Smooth muscle cell (in vitro differentiated cells): ENCODE results near the gene LPGAT1. TPM values are rescaled to one million over a fixed set of nuclear protein-coding genes. Genes with fewer than 3 reads are reported as not detected.

Experiments
- DNase-seq: peaks from one replicate; lab custom pipeline; 2025; ENCODE audit not compliant: unreplicated experiment; lab: John Stamatoyannopoulos, UW
- H2AFZ ChIP-seq: fragments of 200-600 bp; sonication (generic); 2 replicates; pipeline ENCODE4 v1.6.0; 2016; ENCODE audit warnings: antibody characterized with exemption, low read depth, mild to moderate bottlenecking
- H3F3A ChIP-seq: fragments of 200-600 bp; sonication (generic); 2 replicates; pipeline ENCODE4 v1.6.0; 2017; ENCODE audit warnings: antibody characterized with exemption, low read depth
- H3K27ac ChIP-seq: fragments of 200-600 bp; sonication (generic); 2 replicates; pipeline ENCODE4 v1.5.1; 2016; ENCODE audit warnings: low read depth, mild to moderate bottlenecking
- H3K27me3 ChIP-seq: fragments of 200-600 bp; sonication (generic); 2 replicates; pipeline ENCODE4 v1.6.1; 2016; ENCODE audit warnings: low read depth, mild to moderate bottlenecking
- H3K36me3 ChIP-seq: fragments of 200-600 bp; sonication (generic); 2 replicates; pipeline ENCODE4 v1.5.1; 2016; ENCODE audit warnings: low read depth
- H3K4me1 ChIP-seq: fragments of 200-600 bp; sonication (generic); 2 replicates; pipeline ENCODE4 v1.5.1; 2016; ENCODE audit warnings: low read depth
- H3K4me2 ChIP-seq: fragments of 200-600 bp; sonication (generic); 2 replicates; pipeline ENCODE4 v1.6.0; 2016; ENCODE audit warnings: mild to moderate bottlenecking
- H3K4me3 ChIP-seq: fragments of 200-600 bp; sonication (generic); 2 replicates; pipeline ENCODE4 v1.5.1; 2016; ENCODE audit warnings: mild to moderate bottlenecking
- H3K79me2 ChIP-seq: fragments of 200-600 bp; sonication (generic); 2 replicates; pipeline ENCODE4 v1.6.0; 2016; ENCODE audit warnings: low read depth, mild to moderate bottlenecking
- H3K9ac ChIP-seq: fragments of 200-600 bp; sonication (generic); 2 replicates; pipeline ENCODE4 v1.6.0; 2016; ENCODE audit warnings: low read depth
- H3K9me3 ChIP-seq: fragments of 200-600 bp; sonication (generic); replicated peaks from 2 replicates; pipeline ENCODE4 v1.5.1; 2016; ENCODE audit warnings: low read depth
- H4K20me1 ChIP-seq: fragments of 200-600 bp; sonication (generic); 2 replicates; pipeline ENCODE4 v1.6.0; 2016; ENCODE audit warnings: low read depth
- CTCF ChIP-seq: fragments of 200-600 bp; sonication (generic); IDR thresholded peaks from 2 replicates; pipeline ENCODE4 v1.5.1; 2017; ENCODE audit warnings: borderline replicate concordance, mild to moderate bottlenecking, antibody characterized with exemption; ENCODE audit not compliant: insufficient read depth, poor library complexity, severe bottlenecking
- WGBS: methylation state at CpG from one replicate; pipeline ENCODE4 v1.1.7; 2016; ENCODE audit warnings: low lambda C conversion rate; 5-methylcytosine and 5-hydroxymethylcytosine counted together
- polyA plus RNA-seq: library from polyadenylated mRNA; unstranded; fragments of >200 nt; fragmentation: Nextera tagmentation; extraction: Ambion mirVana; gene quantifications from 2 replicates; pipeline ENCODE4 v1.2.1, GENCODE V29; 2016
- total RNA-seq: library from RNA; depleted of rRNA; stranded (reverse); fragments of >200 nt; gene quantifications from 2 replicates; pipeline ENCODE4 v1.2.3, GENCODE V29; 2014

The LPGAT1 gene
- total and polyA plus RNA-seq, 2 experiments from 2014 or later, result 12.0 to 39.7 TPM

GRCh38 chr1:211865180-211865579 is 34.6 kb upstream of the LPGAT1 start:
- no peaks in the 10 kb centered on the region for H3K79me2 ChIP-seq
- 93% methylated on average over 2 of the region's 2 CpGs for WGBS
- H3K27me3 ChIP-seq, result no peaks in the 10 kb centered on the region
- H3K27ac ChIP-seq, result no peak overlapping the region
- H2AFZ ChIP-seq, result no peak overlapping the region
- no peak for TF ChIP-seq CTCF
- H3K9ac ChIP-seq, result no peak overlapping the region
- no peak overlapping the region for H3K4me2 ChIP-seq
- no peaks in the 10 kb centered on the region for H3K36me3 ChIP-seq
- H4K20me1 ChIP-seq, result no peaks in the 10 kb centered on the region
- DNase-seq, result no peak
- H3K4me1 ChIP-seq, result no peaks in the 10 kb centered on the region
- H3K4me3 ChIP-seq, result no peak overlapping the region
- H3F3A ChIP-seq, result no peaks in the 10 kb centered on the region
- H3K9me3 ChIP-seq, result no peaks in the 10 kb centered on the region

- Histone ChIP-seq H3K36me3 (no peaks in the 10 kb centered on the region), H3K4me3 (no peak overlapping the region), H2AFZ (no peak overlapping the region), H3K27me3 (no peaks in the 10 kb centered on the region), H3F3A (no peaks in the 10 kb centered on the region), H3K4me1 (no peaks in the 10 kb centered on the region), H4K20me1 (no peaks in the 10 kb centered on the region), H3K4me2 (no peak overlapping the region), H3K27ac (no peak overlapping the region), H3K9me3 (no peaks in the 10 kb centered on the region), H3K79me2 (no peaks in the 10 kb centered on the region), H3K9ac (no peak overlapping the region)
- WGBS, result 86% methylated on average over 3 of the region's 3 CpGs
- DNase-seq, result no peak
- no peak for TF ChIP-seq CTCF
These were observed 28.8 kb upstream of the LPGAT1 start for GRCh38 chr1:211859405-211859804.

- Histone ChIP-seq H3K4me2 (no peak overlapping the region), H3K79me2 (no peaks in the 10 kb centered on the region), H3K27ac (no peak overlapping the region), H3K4me1 (no peaks in the 10 kb centered on the region), H3K36me3 (no peaks in the 10 kb centered on the region), H4K20me1 (no peaks in the 10 kb centered on the region), H3K4me3 (no peak overlapping the region), H3F3A (no peaks in the 10 kb centered on the region), H3K9me3 (no peaks in the 10 kb centered on the region), H2AFZ (no peak overlapping the region), H3K27me3 (no peaks in the 10 kb centered on the region), H3K9ac (no peak overlapping the region)
- DNase-seq, result no peak
- TF ChIP-seq CTCF, result no peak
- 59% methylated on average over 3 of the region's 3 CpGs for WGBS
These were observed 20.6 kb upstream of the LPGAT1 start for GRCh38 chr1:211851174-211851573.

GRCh38 chr1:211843507-211844298 is 13.1 kb upstream of the LPGAT1 start:
- Histone ChIP-seq H3K27me3 (no peaks in the 10 kb centered on the region), H4K20me1 (no peaks in the 10 kb centered on the region), H3K79me2 (no peaks in the 10 kb centered on the region), H3K4me1 (no peaks in the 10 kb centered on the region), H3K9me3 (no peaks in the 10 kb centered on the region), H2AFZ (no peak overlapping the region), H3F3A (no peaks in the 10 kb centered on the region), H3K27ac (no peak overlapping the region), H3K9ac (no peak overlapping the region), H3K4me3 (no peak overlapping the region), H3K36me3 (no peaks in the 10 kb centered on the region), H3K4me2 (no peak overlapping the region)
- TF ChIP-seq CTCF, result no peak
- DNase-seq, result no peak
- WGBS, result 78% methylated on average over 7 of the region's 7 CpGs
